HG03460 (cell line): ENCODE results near the gene UFSP2.
A peak's percentile ranks its signal among the peaks of the same experiment; 100 is the strongest.

Experiments used
- ATAC-seq: cut with Tn5 transposase; IDR thresholded peaks from one replicate; pipeline ENCODE4 v1.9.1; 2021; ENCODE audit not compliant: unreplicated experiment

Gene UFSP2, protein sequence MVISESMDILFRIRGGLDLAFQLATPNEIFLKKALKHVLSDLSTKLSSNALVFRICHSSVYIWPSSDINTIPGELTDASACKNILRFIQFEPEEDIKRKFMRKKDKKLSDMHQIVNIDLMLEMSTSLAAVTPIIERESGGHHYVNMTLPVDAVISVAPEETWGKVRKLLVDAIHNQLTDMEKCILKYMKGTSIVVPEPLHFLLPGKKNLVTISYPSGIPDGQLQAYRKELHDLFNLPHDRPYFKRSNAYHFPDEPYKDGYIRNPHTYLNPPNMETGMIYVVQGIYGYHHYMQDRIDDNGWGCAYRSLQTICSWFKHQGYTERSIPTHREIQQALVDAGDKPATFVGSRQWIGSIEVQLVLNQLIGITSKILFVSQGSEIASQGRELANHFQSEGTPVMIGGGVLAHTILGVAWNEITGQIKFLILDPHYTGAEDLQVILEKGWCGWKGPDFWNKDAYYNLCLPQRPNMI

GRCh38 chr4:185425647-185426352 is at the start of gene UFSP2:
TSS of gene UFSP2 (minus strand) at chr4:185425964. CDS start at chr4:185425868, 96 bp downstream.
- ATAC-seq: peak; percentile 92

- no peak for ATAC-seq
Measured at GRCh38 chr4:185473247-185473646, 47.5 kb upstream of the UFSP2 start.

GRCh38 chr4:185472103-185472542 is 46.4 kb upstream of the UFSP2 start:
- no peak for ATAC-seq

DNA sequence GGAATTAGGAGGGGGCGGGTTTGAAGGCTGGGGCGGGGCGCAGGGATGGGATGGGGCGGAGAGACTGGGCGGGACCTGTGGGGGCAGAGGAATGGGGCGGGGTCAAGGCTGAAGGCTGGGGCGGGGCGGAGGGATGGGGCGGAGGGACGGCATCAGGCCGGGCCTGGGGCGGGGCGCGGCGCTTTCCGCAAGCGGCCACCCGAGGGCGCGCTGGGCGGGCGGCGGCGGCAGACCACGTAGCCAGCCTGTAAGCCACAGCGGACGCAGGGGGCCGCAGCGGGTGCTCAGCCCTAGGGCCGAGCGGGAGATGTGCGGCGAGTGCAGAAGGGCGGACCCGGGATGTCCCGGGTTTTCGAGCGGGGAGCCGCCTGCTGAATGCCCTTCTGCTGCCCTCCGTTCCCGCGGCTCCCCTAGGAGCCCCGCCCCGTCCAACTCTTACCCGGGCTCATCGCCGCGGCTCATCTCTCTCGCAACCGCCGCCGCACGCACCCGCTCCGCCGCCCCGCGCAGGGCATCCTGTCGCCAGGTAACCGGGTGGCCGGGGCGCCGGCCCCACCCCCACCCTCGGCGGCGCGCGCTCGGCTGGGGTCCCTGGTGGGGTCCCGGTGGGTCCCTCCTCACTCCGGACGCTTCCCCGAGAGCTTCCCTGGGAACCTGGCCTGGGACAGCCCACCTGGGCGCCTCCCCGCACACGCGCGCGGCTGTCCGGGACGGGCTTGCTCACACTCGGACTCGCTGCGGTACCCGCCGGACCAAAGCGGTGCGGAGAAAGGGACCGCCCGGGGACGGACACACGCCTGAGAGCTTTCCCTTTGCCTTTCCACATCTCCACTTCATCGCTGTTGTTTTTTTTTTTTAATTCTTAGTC is 45.7 kb upstream of the UFSP2 start, which contains the start of gene CCDC110:
CCDC110 (minus strand) TSS at position 499 of the 868 bp plus-strand sequence; CDS start at position 449, 50 bp downstream.
- peak; percentile 92 for ATAC-seq

GRCh38 chr4:185470501-185471195 is 44.9 kb upstream of the UFSP2 start:
- no peak for ATAC-seq

DNA sequence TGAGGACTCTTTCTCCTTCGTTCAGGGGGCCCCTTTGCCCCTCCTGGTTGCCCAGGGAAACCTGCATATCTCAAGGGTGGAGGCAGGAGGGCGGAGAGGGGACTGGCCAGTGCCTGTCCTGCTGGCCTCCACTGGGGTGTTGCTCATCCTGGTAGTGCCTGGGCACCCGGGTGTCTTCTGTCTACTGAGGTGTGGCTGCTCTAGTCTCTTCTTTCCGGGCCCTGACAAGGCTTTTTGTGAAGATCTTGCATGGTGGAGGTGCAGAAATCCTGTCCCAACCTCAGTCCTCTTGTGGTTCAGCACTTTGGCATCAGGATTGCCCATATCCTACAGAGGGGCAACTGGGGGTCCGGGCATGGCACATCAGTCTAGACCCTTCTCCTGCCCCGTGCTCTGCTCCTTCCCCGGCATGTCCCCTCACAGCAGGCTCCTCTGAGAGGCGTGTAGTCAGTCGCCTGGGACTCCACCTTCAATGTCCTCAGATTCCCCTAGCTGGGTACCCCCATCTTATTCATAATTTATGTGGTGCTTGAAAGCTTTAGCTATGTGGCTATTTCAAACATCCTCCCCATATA is 43.9 kb upstream of the UFSP2 start:
- no peak for ATAC-seq

GRCh38 chr4:185468999-185469398 is 43.2 kb upstream of the UFSP2 start:
- no peak for ATAC-seq

- ATAC-seq: no peak
Measured at GRCh38 chr4:185467991-185468390, 42.2 kb upstream of the UFSP2 start.

- no peak for ATAC-seq
Measured at GRCh38 chr4:185467101-185467500, 41.3 kb upstream of the UFSP2 start.

DNA sequence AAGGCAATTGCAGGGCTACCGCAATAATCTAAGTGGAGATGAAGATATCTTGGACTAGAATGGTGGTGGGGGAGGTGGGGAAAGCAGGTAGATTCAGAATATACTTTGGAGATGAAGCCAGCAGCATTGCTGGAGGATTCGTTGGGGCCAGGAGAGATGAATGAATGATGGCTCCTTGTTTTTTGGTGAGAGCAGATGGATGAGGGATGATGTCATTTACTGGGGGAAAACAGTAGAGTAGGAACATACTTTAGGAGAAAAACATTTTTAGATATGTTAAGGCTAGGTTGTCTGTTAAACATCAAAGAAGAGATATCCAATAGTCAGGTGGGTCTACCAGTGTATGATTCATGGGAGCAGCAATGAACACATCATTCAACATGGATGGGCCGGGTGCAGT is 39.9 kb upstream of the UFSP2 start:
- no peak for ATAC-seq

DNA sequence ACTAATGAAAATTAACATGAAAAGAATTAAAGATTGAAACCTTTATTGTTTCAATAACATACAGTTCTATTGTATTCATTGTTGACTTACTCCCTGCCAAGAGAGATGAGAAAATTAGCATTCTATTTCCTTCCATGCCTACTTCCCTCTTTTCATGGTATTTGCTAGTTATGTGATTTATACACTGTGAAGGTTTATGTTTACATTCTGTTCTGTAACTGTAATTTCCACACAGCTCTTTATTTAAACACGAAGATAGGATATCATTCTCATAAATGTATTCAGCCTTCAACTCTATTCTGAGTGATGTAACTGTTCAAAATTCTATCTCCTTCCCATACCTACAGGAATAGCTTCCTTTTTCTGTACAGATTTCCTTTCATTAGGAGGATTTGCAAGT is 39.1 kb upstream of the UFSP2 start:
- ATAC-seq: no peak

GRCh38 chr4:185464183-185464582 is 38.4 kb upstream of the UFSP2 start:
- no peak for ATAC-seq

DNA sequence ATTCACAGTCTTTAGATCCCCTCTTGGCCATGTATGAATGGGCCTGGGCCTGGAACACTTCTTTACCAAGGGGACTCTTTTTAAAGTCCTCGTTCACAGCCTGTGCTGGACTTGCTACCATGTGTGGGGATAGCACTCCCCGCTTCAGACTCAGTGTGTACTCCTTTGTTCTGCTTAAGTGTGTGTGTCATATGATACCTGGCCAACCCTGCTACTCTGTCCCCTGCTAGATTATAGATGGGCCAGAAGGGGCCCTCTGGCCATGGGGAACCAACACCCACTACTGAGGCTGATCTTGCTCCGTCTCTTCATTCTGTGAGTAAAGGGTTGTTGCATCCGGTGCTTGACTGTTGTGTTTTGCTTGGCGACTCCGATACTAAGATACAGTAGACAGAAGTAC is 37.8 kb upstream of the UFSP2 start:
- ATAC-seq: no peak

DNA sequence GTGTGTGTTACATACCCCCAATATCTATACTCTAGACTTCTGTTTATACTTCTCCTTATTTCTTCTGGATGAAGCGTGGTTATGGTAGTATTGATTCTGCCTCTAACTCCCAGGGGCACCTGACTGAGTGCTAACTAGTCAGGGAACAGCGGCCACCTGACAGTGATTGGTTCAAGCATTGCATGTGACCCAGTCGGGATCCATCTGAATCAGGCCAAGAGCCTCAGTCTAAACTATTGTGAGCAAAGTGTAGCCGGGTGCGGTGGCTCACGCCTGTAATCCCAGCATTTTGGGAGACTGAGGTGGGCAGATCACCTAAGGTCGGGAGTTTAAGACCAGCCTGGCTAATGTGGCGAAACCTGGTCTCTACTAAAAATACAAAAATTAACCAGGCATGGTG is 35.8 kb upstream of the UFSP2 start:
- no peak for ATAC-seq

DNA sequence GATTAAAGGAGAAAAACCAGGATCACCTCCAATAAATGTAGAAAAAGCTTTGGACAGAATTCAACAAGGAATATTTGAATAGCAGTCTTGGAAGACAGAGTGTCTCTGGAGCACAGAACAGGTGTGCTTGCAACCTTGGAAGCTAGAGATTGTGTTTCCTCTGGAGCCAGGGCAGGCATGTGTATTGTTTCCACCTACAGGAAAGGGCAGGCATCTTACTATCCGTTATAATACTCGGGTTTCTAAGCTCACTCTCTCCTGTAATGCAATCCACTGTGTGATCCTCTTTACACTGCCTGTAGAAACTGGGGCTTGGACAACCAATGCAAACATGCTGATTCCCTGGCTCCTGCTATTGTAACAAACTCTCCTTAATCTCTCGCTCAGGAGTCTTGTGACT is 31.4 kb upstream of the UFSP2 start:
- ATAC-seq: no peak

DNA sequence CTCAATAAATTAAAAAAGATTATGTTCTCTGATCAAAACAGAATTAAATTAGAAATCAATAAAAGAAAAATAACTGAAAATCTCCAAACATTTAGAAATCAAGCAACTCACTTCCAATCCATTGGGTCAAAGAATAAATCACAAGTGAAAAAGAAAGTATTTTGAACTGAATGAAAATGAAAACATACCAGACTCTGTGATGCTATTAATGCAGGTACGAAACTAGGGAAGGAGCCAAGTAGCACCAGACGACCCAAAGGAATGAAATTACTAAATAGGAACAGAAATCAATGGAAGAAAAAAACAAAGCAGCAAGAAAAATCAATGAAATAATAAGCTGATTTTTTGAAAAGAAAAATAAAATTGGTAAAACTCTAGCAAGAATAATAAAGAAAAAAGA is 30.4 kb upstream of the UFSP2 start:
- no peak for ATAC-seq

- ATAC-seq: no peak
Measured at GRCh38 chr4:185445209-185445608, 19.4 kb upstream of the UFSP2 start.

- no peak for ATAC-seq
Measured at GRCh38 chr4:185441479-185441878, 15.7 kb upstream of the UFSP2 start.

DNA sequence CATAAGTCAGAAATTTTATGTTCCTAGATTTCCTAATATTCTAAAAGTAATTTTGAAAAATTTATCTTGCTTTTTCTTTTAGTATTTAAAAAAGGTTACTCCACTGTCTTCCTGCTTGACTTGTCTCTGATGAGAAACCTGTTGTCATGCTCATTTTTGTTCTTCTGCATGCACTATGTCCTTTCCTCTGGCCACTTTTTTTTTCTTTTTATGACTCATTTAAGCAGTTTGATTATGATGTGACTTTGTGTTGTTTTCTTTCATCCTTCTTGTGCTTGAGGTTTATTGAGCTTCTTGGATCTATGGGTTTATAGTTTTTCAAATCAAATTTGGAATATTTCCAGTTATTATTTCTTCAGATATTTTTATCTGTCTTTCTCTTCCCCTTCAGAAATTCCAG is 12.0 kb upstream of the UFSP2 start:
- no peak for ATAC-seq

DNA sequence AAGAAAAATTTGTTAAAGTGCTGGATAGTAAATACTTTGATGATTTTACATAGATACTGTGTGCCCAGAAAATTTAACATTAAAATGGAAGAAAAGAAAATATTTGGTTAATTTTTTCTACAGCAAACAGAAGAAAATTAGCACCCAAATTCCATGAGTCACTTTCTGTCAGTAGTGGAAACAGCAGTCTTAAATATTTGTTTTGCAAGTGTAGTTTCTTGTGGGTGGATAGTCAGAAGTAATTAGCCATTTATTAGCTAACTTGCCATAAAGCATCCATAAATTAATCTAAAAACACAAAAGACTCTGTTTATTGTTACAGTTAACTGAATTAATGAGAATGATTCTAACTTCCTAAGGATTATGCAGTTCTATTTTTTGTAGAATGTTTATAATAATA is 9.7 kb upstream of the UFSP2 start:
- no peak for ATAC-seq
